ENCODE data around the gene ST6GALNAC5.
"Not testable (repeated sequence)": the region's sequence is repeated elsewhere in the genome, so short reads cannot be mapped to it uniquely, and the experiment has no call there.

Gene ST6GALNAC5

GRCh38 chr1:76876655-76877395 lies 9.5 kb downstream of the ST6GALNAC5 start:
- no peaks in the 10 kb centered on the region for H3K27me3 ChIP-seq (ENCODE audit: insufficient read depth, insufficient read length)
- no peaks in the 10 kb centered on the region for H3K36me3 ChIP-seq (ENCODE audit: insufficient read depth, insufficient read length, low read length)
- no peak for DNase-seq (ENCODE audit: low read depth, low spot score)
- H3K9me3 ChIP-seq (ENCODE audit: insufficient read depth, low read length): no peaks in the 10 kb centered on the region
- H3K4me3 ChIP-seq (ENCODE audit: insufficient read length, low read depth): no peak overlapping the region
- TF ChIP-seq YY1 (IDR thresholded peaks at IDR 0.05; ENCODE audit: insufficient read depth, insufficient read length) (no peak), ZNF274 (IDR thresholded peaks at IDR 0.05; ENCODE audit: low read depth, low read length) (no peak), SUZ12 (IDR thresholded peaks at IDR 0.05; ENCODE audit: extremely low read depth, insufficient read depth, insufficient read length) (no peak)
- no peak overlapping the region for H3K9ac ChIP-seq (ENCODE audit: insufficient read length, low read depth)
- H3K4me1 ChIP-seq (ENCODE audit: insufficient read depth, insufficient read length): no peaks in the 10 kb centered on the region

DNA sequence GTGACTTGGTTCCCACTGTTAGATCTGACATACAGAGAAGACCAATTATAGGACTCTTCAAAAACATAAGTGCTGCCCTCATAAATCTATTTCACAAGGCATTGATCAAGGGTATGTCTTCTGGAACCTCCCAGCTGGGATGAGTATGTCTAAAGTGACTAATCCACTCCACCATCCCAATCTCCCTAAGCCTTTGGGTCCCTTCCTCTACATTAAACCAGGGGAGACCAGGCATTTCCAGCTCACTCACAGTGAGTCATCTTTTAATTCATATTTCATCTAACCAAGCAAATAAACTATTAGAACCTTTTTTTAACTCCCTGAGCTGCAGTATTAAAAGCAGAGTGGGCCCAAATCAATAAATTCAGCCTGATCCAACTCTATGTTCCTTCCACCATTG lies 11.7 kb downstream of the ST6GALNAC5 start:
- H3K4me1 ChIP-seq (ENCODE audit: insufficient read depth, insufficient read length); DNase-seq (ENCODE audit: low read depth, low spot score); H3K36me3 ChIP-seq (ENCODE audit: insufficient read depth, insufficient read length, low read length): not testable (repeated sequence)

GRCh38 chr1:76881762-76882161 lies 14.5 kb downstream of the ST6GALNAC5 start:
- Histone ChIP-seq H3K9me3 (ENCODE audit: insufficient read depth, low read length) (no peaks in the 10 kb centered on the region), H3K4me1 (ENCODE audit: insufficient read depth, insufficient read length) (no peaks in the 10 kb centered on the region), H3K27me3 (ENCODE audit: insufficient read depth, insufficient read length) (no peaks in the 10 kb centered on the region), H3K9ac (ENCODE audit: insufficient read length, low read depth) (no peak overlapping the region), H3K36me3 (ENCODE audit: insufficient read depth, insufficient read length, low read length) (no peaks in the 10 kb centered on the region), H3K4me3 (ENCODE audit: insufficient read length, low read depth) (no peak overlapping the region)
- TF ChIP-seq YY1 (IDR thresholded peaks at IDR 0.05; ENCODE audit: insufficient read depth, insufficient read length): no peak
- TF ChIP-seq SUZ12 (IDR thresholded peaks at IDR 0.05; ENCODE audit: extremely low read depth, insufficient read depth, insufficient read length): no peak
- TF ChIP-seq ZNF274 (IDR thresholded peaks at IDR 0.05; ENCODE audit: low read depth, low read length): no peak
- DNase-seq (ENCODE audit: low read depth, low spot score): no peak

More for the DNA sequence above, 11.7 kb downstream of the ST6GALNAC5 start:
- H3K27me3 ChIP-seq (ENCODE audit: insufficient read depth, insufficient read length); H3K9me3 ChIP-seq (ENCODE audit: insufficient read depth, low read length); H3K9ac ChIP-seq (ENCODE audit: insufficient read length, low read depth); H3K4me3 ChIP-seq (ENCODE audit: insufficient read length, low read depth): not testable (repeated sequence)

- Histone ChIP-seq H3K9ac (ENCODE audit: insufficient read length, low read depth) (no peak overlapping the region), H3K27me3 (ENCODE audit: insufficient read depth, insufficient read length) (no peaks in the 10 kb centered on the region), H3K4me1 (ENCODE audit: insufficient read depth, insufficient read length) (no peaks in the 10 kb centered on the region), H3K4me3 (ENCODE audit: insufficient read length, low read depth) (no peak overlapping the region), H3K9me3 (ENCODE audit: insufficient read depth, low read length) (peaks cover 9% of the 10 kb centered on the region; the same call in 1 of the 2 replicates), H3K36me3 (ENCODE audit: insufficient read depth, insufficient read length, low read length) (no peaks in the 10 kb centered on the region)
- TF ChIP-seq SUZ12 (IDR thresholded peaks at IDR 0.05; ENCODE audit: extremely low read depth, insufficient read depth, insufficient read length) (no peak), YY1 (IDR thresholded peaks at IDR 0.05; ENCODE audit: insufficient read depth, insufficient read length) (no peak), ZNF274 (IDR thresholded peaks at IDR 0.05; ENCODE audit: low read depth, low read length) (no peak)
- DNase-seq (ENCODE audit: low read depth, low spot score): no peak
Measured at GRCh38 chr1:76891931-76892622, 24.8 kb downstream of the ST6GALNAC5 start.

DNA sequence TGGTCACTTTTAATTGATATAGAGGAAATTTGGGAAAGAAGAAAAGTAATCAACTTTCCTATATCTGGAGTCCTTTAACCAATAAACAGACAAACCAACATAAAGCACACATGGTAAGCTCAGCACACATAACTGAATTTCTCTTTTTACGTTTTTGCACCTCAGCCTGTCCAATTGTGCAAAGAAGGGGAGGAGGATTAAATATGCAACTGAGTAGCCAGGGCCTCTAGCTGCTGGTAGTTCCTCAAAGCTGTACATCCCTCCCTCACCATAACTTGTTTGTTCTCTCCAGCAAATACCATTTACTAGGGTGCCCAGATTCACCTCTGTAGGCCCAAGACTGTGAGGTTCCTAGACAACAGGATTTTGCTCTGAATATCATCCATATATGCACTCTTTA lies 25.4 kb downstream of the ST6GALNAC5 start:
- Histone ChIP-seq H3K27me3 (ENCODE audit: insufficient read depth, insufficient read length) (no peaks in the 10 kb centered on the region), H3K9ac (ENCODE audit: insufficient read length, low read depth) (no peak overlapping the region), H3K9me3 (ENCODE audit: insufficient read depth, low read length) (peaks cover 9% of the 10 kb centered on the region; the same call in 1 of the 2 replicates), H3K4me3 (ENCODE audit: insufficient read length, low read depth) (no peak overlapping the region), H3K4me1 (ENCODE audit: insufficient read depth, insufficient read length) (no peaks in the 10 kb centered on the region), H3K36me3 (ENCODE audit: insufficient read depth, insufficient read length, low read length) (no peaks in the 10 kb centered on the region)
- DNase-seq (ENCODE audit: low read depth, low spot score): no peak
- no peak for TF ChIP-seq YY1 (IDR thresholded peaks at IDR 0.05; ENCODE audit: insufficient read depth, insufficient read length)
- no peak for TF ChIP-seq ZNF274 (IDR thresholded peaks at IDR 0.05; ENCODE audit: low read depth, low read length)
- no peak for TF ChIP-seq SUZ12 (IDR thresholded peaks at IDR 0.05; ENCODE audit: extremely low read depth, insufficient read depth, insufficient read length)

DNA sequence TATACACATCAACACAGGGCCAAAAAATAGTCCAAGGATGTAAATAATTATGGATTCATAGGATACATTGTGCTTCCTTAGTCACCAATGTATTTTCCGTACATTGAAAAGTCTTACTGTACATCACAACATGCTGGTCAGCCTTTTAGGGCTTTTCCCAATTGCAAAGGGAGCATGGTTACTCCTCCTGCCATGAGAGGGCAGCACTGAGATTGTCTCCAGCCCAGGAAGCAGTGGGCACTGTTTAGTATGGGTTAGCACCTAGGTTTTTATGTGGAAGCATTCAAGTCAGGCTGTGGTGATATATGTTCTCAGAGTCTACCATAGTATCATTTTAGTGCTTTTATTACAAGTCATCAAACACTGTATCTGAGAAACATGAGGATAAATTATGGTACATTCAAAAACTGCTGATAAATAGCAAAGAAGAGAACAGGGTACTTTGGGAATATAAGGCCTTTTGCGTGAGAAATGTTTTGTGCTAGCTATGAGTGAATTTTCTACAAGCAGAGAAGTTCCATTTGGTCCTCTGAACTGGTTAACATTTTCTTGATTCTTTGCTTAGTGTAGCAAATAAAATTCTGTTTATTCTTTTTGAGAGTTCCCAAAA lies 34.0 kb downstream of the ST6GALNAC5 start:
- H3K4me3 ChIP-seq (ENCODE audit: insufficient read length, low read depth): no peak overlapping the region
- H3K9ac ChIP-seq (ENCODE audit: insufficient read length, low read depth): no peak overlapping the region
- DNase-seq (ENCODE audit: low read depth, low spot score): peak; percentile 77
- TF ChIP-seq YY1 (IDR thresholded peaks at IDR 0.05; ENCODE audit: insufficient read depth, insufficient read length) (no peak), SUZ12 (IDR thresholded peaks at IDR 0.05; ENCODE audit: extremely low read depth, insufficient read depth, insufficient read length) (no peak)
- H3K36me3 ChIP-seq (ENCODE audit: insufficient read depth, insufficient read length, low read length): no peaks in the 10 kb centered on the region
- H3K9me3 ChIP-seq (ENCODE audit: insufficient read depth, low read length): peaks cover 5% of the 10 kb centered on the region; the same call in 1 of the 2 replicates
- H3K27me3 ChIP-seq (ENCODE audit: insufficient read depth, insufficient read length): no peaks in the 10 kb centered on the region
- H3K4me1 ChIP-seq (ENCODE audit: insufficient read depth, insufficient read length): no peaks in the 10 kb centered on the region

GRCh38 chr1:76905876-76906595 lies 38.8 kb downstream of the ST6GALNAC5 start:
- no peak overlapping the region for H3K9ac ChIP-seq (ENCODE audit: insufficient read length, low read depth)
- DNase-seq (ENCODE audit: low read depth, low spot score): no peak
- TF ChIP-seq SUZ12 (IDR thresholded peaks at IDR 0.05; ENCODE audit: extremely low read depth, insufficient read depth, insufficient read length): no peak
- no peak for TF ChIP-seq YY1 (IDR thresholded peaks at IDR 0.05; ENCODE audit: insufficient read depth, insufficient read length)
- TF ChIP-seq ZNF274 (IDR thresholded peaks at IDR 0.05; ENCODE audit: low read depth, low read length): no peak
- H3K27me3 ChIP-seq (ENCODE audit: insufficient read depth, insufficient read length): no peaks in the 10 kb centered on the region
- no peaks in the 10 kb centered on the region for H3K9me3 ChIP-seq (ENCODE audit: insufficient read depth, low read length)
- no peaks in the 10 kb centered on the region for H3K4me1 ChIP-seq (ENCODE audit: insufficient read depth, insufficient read length)
- no peak overlapping the region for H3K4me3 ChIP-seq (ENCODE audit: insufficient read length, low read depth)
- no peaks in the 10 kb centered on the region for H3K36me3 ChIP-seq (ENCODE audit: insufficient read depth, insufficient read length, low read length)
